ENCODE measurements around the gene COMMD7. TPM values are rescaled to one million over a fixed set of nuclear protein-coding genes. Genes with fewer than 3 reads are reported as not detected.

Gene COMMD7
- total and polyA plus RNA-seq, 2 of the 4 experiments (the other 2 are of a cell fraction) = 51.8 to 67.5 TPM

- POLR2A ChIA-PET (ENCODE audit: unreplicated experiment) = interaction anchor here (0.6 kb wide), 1 partner anchor 729 kb away, joined by 9 read pairs; no protein-coding TSS in a partner anchor
- Histone ChIP-seq H3K4me3 (ENCODE audit: insufficient read depth, low read depth, low read length) (no peak overlapping the region), H3K56ac (ENCODE audit: extremely low read depth, insufficient read depth, low read length) (no peak overlapping the region), H3K27ac (ENCODE audit: insufficient read depth, low read length) (no peak overlapping the region), H3K14ac (replicated peaks; ENCODE audit: low read depth, low read length) (no peak overlapping the region), H4K20me1 (ENCODE audit: insufficient read depth, low read length) (peaks cover 3% of the 10 kb centered on the region; the same call in 1 of the 2 replicates), H2BK5ac (ENCODE audit: low read depth, low read length, poor library complexity, severe bottlenecking) (no peak overlapping the region), H3K4me2 (ENCODE audit: low read depth, low read length) (no peak overlapping the region), H3K36me3 (ENCODE audit: control insufficient read depth, insufficient read depth, low read length) (no peaks in the 10 kb centered on the region), H4K91ac (ENCODE audit: insufficient read depth, low read depth, low read length) (no peak overlapping the region), H3K27me3 (ENCODE audit: control insufficient read depth, insufficient read depth, low read length) (no peaks in the 10 kb centered on the region), H2BK120ac (ENCODE audit: low read depth, low read length) (no peak overlapping the region), H3K18ac (ENCODE audit: low read depth, low read length) (no peak overlapping the region), H3K4ac (ENCODE audit: low read depth, low read length) (no peak overlapping the region), H4K5ac (ENCODE audit: low read depth, low read length) (no peak overlapping the region), H2BK20ac (ENCODE audit: low read depth, low read length) (no peak overlapping the region), H3K9me3 (ENCODE audit: control insufficient read depth, insufficient read depth, low read length) (no peaks in the 10 kb centered on the region), H4K8ac (ENCODE audit: low read depth in 2 of 2, low read length in 2 of 2) (no peak overlapping the region), H2AK5ac (ENCODE audit: low read depth, low read length) (no peak overlapping the region), H3K79me1 (ENCODE audit: low read depth in 1 of 2, low read length in 2 of 2) (peaks cover 7 to 20% of the 10 kb centered on the region in 2 experiments; a peak in 3 of 4 replicates), H3K23ac (ENCODE audit: low read depth, low read length) (no peak overlapping the region), H2BK15ac (ENCODE audit: low read depth, low read length) (no peak overlapping the region), H2AK9ac (replicated peaks; ENCODE audit: low read depth, low read length, poor library complexity) (no peak overlapping the region), H3K9ac (ENCODE audit: low read depth, low read length) (no peak overlapping the region), H3K4me1 (ENCODE audit: control insufficient read depth, insufficient read depth, low read length) (no peaks in the 10 kb centered on the region), H2AFZ (replicated peaks; ENCODE audit: low read length, poor library complexity) (no peak overlapping the region), H3K9me1 (ENCODE audit: insufficient read depth, low read length) (0 out of 2 replicates have a peak, but pooled peaks cover 2% of the 10 kb centered on the region)
- BruUV-seq (replicated peaks) = no TSS peak
- no peak for TF ChIP-seq FOS (IDR thresholded peaks at IDR 0.05; ENCODE audit: low read depth, low read length)
- TF ChIP-seq RCOR1 (IDR thresholded peaks at IDR 0.05; ENCODE audit: insufficient replicate concordance, low read length) = no peak
- TF ChIP-seq MAZ (IDR thresholded peaks at IDR 0.05; ENCODE audit: borderline replicate concordance, low read depth, low read length) = no peak
- no peak for TF ChIP-seq BHLHE40 (IDR thresholded peaks at IDR 0.05; ENCODE audit: low read depth, low read length)
- no peak for TF ChIP-seq NFE2L2 (IDR thresholded peaks at IDR 0.05; ENCODE audit: low read depth, low read length)
- ATAC-seq (ENCODE audit: low read depth) = no peak
- in situ Hi-C loops (cut with MboI; ENCODE audit: low sequenced_read_pairs) (loop anchor here (10.0 kb wide), 1 partner anchor 259 kb away; no protein-coding TSS in a partner anchor), intact Hi-C loops (cut with micrococcal nuclease) (no loop called here), dilution Hi-C loops (cut with HindIII; ENCODE audit: low sequenced_read_pairs, unreplicated experiment) (no loop called here)
- WGBS, 2 experiments (ENCODE audit: extremely low coverage in 2 of 2, insufficient read length in 1 of 2) = no CpG with 5 or more reads among the region's 8 CpGs
- CTCF ChIA-PET = no interaction called here
- no peak for DNase-seq
These were observed 30.6 kb upstream of the COMMD7 start for GRCh38 chr20:32773855-32774254.

Data from IMR-90 (cell line).